ENCODE data around the gene ZBTB42.

The ZBTB42 gene

DNA sequence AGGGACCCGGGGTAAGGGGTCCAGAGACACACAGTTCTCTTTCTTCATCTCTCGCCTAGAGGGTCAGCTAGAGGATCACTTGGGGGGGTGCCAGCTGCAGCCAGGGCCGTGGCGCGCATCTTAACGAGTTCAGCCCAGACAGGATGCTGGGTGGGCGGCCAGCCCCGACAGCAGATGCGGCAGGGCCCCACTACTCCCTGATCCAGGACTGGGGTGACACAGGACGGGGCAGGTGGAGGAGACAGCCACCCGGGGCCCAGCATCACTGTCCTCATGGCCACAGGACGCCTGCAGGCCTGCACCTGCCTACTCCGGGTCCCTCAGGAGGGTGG lies 18.1 kb upstream of the ZBTB42 start:
- DNase-seq (ENCODE audit: low read depth) = no peak

DNA sequence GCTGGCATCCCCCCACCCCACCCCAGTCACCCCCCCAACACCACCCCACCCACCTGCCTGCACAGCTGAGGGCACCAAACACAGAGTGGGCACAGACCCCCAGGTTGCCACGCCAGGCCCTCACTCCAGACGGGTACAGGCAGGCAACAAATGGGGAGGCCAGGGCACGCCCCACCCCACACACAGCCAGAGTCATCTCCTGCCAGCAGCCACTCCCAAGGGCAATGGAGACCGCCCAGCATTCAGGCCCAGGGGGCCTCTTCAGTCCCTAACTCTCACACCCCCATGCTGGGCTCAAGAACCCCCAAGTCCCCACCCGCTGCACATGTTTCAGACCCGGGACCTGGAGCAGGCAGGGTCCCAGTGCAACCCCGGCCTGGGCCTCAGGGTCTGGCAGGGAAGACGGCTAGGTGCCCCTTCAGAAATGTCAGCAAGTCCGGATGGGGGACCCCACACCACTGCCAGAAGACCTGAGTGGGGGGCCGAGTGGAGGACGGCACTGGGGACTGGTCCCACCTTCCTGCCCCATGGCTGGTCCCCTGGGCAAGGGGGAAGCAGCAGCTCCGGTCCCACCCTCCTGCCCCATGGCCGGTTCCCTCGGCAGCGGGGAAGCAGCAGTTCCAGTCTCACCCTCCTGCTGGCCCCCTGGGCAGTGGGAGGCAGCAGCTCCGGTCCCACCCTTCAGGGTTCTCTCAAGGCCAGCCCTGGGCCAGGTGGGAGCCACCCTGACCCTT lies 17.2 kb upstream of the ZBTB42 start:
- no peak for DNase-seq (ENCODE audit: low read depth)

DNA sequence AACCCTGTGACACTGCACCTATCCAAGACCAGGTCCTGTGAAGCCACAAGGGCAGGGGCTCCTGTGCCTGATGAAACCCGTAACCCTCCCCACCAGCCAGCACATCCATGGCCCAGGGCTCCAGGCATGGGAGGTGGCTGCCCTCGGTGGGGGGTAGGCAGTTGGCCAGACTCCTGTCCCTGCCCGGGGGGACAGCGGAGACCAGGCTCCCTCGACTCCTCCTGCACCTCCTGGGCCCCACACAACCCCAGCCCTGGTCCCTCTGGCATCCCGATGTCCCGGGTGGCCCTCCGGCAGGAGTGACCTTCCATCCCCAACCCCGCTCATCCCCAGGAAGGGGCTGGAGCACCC lies 16.7 kb upstream of the ZBTB42 start:
- DNase-seq (ENCODE audit: low read depth) = no peak

DNA sequence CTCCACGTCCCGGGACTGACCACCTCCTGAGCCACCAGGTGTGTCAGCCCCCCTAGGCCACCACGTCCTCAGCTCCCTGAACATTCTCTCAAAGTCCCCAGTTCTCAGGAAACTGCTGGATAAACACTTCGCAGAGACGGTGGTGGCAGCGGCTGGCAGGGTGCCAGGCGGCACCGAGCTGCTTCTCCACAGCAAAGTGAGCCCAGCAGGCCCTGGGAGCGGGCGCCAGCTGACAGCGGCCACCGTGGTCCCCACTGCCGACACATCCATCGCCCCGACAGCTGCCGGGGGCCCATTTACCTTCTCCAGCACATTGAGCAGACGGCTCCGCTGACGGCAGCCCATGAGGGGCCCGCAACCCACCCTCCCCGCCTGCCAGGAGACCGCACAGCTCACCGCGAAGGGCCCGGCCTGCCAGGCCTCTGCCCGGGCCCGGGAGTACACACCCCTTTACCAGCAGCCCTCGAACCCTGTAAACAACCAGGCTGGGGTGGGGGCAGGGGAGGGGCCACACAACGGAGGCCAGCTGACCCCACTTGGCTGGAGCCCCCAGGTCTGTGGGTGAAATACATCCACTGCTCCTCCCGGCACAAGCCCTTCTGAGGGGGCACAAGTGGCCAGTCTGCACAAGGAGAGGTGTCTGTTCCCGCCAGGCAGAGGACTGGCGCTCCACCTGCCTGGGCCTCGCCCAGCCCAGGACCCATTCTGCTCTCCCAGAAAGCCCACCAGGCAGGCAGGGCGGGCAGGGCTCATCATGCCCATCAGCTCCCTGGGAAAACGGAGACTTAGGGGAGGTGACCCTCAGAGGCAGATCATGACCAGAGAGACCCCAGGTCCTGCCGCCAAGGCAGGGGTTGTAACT lies 15.8 kb upstream of the ZBTB42 start:
- DNase-seq (ENCODE audit: low read depth) = no peak

DNA sequence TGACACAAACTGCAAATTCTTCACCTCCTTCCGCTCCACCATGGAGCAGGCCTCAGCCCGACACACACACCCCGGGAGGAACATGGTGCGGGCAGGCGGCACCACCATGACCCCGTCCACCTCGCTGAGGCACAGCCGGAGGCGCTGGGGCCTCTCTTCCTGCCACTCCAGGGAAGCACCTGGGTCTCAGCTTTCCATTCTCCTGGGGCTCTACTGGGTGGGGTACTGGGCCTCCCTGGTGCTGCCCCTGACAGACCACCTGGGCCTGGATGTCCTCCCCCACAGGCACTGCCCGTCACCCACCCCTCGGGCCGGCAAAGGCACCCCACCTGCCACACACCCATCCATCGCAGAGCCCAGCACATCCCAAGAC lies 15.2 kb upstream of the ZBTB42 start:
- DNase-seq (ENCODE audit: low read depth) = no peak

DNA sequence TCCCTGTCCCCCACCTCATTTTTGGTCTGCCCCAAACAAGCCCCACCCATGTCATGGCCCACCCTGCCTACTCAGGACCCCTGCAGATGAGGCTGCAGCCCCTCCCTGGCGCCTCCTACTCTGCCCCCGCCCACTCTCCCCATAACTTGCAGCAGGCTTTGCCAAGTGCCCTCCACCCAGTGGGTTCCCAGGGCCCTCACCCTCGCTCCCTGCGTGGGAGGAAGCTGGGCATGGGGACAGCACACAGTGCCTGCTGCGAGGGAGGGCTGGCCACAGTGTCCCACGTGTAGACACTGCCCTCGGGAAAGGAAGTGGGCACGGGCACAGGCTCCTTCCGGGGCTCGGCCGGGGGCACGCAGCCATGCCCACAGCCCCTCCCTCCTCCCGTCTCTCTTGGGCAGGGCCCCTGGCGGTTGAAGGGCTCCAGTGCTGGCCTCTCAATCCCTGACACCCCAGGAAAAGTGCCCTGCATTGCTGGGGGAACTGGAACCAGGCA lies 14.8 kb upstream of the ZBTB42 start:
- no peak for DNase-seq (ENCODE audit: low read depth)

DNA sequence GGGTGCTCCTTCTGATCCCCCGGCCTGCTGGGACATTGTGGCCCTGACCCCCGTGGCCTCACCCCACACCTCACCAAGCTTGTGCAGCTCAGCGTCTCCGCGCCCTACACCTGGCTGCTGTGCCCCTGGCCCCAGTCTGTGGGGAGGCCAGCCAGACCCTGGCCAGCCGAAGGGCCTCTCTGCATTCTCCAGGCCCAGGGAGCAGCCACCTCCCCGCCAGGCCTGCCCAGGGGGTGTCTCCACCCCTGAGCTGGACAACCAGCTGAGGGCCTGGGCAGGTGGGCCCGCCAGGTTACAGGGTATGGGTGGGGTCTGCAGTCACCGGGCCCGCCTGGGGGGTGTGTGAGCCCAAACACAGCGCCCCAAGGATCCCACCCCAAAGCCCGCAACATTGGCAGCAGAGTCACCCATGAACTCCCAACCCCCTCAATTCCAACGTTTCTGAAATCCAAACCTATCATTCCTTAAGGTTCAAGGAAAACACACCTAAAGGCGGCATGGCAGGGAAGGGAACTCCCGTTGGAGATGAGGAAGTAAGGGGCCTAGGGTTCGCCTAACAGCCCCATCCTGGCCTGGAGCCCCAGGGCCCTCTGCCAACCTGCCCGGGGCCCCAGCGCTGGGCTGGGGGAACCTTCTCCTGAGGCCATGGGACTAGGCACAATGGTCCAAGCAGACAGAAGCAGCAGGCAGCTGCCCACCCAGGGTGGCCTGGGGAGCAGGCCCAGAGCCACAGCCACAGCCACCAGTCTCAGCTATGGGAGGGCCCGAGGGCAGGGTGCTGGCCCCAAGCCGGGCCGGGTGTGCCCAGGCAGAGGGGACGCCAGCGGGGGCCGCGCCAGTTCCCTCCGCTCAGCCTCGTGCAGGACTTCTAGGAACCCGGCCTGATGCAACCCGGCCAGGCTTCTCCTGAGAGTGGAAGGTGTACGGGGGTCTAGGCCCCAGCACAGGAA lies 13.9 kb upstream of the ZBTB42 start:
- no peak for DNase-seq (ENCODE audit: low read depth)

DNA sequence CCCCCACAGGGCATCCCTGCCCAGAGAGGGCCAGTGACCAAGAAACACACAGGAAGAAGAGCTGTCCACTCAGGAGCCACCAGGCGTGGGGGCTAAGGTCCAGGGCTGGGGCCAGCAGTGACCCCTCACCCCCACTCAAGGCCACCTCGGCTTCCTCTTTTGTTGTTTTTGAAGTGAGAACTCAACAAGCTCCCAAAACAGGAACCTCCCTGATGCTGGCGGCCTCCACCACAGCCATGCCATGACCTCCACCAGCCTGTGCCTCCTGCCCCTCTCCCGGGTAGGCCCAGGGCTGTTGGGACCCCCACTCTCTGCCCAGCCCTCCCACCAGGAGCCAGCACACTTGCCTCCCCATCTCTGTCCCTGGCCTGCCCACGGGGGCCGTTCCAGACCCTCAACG lies 13.2 kb upstream of the ZBTB42 start:
- DNase-seq (ENCODE audit: low read depth) = no peak

DNA sequence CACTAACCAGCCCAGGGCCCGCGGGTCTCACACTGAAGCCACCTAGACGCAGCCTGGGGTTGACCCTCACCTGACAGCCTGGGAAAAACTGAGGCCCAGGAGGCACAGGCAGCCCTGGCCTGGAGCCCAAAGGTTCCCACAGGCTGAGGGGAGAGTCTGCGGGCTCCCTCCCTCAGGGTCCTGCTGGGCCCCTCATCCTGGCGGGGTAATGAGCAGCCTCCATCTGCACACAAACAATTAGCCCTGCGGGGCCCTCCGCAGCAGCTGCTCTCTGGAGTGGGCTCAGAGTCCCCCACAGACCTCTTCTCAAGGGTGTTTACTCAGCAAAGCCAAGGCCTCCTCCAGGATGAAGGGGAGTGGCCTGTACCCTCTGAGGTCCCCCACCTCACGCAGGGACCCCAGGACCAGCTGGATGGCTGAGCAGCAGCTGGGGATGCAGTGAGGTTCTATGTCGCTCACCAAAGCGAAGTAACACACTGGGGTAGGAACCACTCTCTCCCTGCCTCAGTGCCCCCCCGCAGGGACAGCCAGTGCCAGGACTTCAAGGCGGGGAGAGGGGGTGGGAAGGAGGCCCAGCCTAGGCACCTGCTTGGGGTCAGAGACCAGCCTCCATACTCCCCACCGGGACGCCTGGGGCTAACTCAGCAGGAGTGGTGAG lies 12.6 kb upstream of the ZBTB42 start:
- no peak for DNase-seq (ENCODE audit: low read depth)

DNA sequence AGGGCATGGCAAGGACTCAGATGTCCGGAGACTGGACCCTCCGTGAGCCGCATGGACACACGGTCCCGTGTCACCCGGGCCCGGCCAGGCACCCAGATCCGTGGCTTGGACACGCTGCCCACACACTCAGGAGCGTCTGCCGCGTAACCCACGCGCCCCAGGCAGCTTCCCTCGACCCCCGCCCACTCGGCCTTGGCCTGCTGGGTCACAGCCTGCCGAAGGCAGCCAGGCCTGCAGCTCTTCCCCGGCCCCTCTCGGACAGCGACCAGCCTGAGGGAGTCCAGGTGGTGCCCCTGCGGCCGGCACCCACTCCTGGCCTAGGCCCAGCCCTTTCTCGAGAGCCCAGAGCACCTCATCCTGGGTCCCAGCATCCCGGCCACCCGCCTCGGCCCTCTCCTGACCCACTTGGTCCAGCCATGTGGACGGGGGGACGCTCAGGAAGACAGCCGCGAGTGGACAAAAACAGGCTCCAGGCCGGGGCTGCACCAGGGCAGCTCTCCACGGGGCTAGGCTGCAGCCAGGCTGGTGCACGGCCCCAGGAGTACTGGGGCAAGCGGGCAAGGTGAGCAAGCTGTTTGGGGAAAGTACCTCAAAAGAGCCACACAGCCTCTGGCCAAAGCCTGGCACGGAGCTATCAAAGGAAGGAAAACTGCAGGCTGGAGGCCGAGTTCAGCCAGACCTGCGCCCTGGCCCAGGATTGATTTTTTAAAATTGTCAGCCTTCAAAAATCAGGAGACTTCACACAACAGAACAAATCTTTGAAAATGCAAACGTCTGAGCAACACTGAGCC lies 11.8 kb upstream of the ZBTB42 start:
- DNase-seq (ENCODE audit: low read depth) = no peak

DNA sequence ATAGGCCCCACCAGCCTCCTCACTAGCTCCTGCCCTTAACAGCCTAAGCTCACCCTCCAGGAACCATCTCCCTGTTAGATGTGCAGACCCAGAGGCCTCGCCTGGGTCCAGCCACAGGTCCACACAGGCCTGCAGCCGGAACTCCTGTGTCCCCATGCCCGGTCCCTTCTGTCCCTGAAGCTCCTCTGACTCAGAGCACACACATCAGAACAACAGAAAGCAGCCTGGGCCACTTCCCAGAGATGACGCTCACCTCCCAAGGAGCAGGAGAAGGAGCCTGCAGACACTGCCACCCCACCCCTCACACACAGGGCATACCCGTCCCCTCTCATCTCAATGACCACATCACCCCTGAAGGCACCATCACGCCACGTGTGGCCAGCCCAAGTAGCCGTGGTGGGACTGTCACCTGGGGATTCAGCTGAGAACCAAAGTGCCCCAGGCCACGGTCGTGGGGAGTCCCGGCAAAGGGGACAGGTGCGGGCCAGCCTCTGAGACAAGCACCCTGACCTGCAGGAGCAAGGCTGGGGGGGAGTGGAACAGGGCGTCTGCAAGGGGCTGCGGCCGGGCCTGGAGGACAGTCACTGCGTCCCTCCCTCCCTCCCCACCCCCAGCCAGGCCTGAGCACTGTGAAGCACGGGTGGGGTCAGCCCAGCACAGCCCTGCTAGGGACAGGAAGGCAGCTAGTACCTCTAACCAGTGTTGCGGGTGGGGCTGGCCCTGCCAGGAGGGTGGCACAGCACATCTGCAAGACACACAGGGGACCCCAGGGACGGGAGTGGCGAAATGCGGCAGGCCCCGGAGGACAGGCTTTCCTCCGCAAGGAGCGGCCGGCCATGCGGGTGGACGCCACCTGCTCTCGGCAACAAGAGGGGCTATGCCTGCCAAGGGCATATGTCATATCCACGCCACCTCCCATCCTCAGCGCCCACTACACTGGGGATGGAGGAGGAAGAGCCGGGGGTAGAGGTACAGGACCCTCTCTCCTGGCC lies 10.9 kb upstream of the ZBTB42 start:
- DNase-seq (ENCODE audit: low read depth) = no peak

DNA sequence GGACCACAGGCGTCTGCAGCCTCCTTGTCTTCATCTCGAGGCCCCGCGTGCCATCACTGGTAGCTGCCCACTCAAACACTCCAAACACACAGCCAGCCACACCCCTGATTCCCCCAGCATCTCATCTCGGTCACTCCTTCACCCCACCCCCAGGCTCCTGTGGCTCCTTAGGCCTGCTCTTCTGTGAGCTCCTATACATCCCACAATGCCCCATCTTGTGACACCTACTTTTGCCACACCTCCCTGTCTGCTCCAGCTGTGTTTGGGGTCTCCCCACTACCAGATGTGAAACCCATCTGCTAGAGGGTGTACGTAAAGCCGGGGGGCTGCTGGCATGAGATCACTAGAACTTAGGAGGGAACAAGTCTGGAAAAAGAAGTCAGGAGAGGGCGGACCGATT lies 9.5 kb upstream of the ZBTB42 start:
- DNase-seq (ENCODE audit: low read depth) = no peak

DNA sequence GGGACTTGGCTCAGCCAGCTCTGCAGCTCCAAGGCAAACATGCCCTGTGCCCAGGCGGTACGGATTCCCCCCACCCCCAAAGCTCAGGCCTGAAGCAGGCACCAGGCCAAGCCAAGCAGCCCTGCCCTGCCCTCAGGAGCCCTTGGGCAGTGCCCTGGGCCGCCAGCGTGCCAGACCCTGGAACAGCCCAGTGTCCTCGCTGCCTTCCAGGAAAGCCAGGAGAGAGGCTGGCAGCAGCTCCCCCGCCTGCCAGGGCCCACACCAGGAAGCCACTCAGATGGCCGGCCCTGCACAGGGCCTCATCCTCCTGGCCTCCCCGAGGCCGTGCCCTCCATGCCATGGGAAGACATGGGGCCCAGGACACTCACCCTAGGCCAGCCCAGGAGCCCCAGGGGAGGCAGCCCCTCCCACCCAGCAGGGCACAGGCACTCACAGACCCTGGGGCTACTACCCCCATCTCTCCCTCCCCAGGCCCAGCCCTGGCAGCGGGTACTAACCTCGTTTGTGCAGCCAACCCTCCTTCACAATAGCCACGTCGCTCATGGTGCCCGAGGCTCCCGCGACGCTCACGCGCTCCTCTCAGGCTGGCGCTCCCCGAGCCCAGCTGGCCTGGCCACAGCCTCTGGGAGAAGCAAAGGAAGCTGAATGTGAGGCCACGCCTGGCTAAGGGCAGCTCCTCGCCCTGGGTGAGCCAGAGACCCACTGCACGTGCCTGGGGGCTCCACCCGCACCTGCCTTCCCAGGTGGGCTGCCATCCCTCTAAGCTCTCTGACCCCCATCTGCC lies 8.6 kb upstream of the ZBTB42 start:
- DNase-seq (ENCODE audit: low read depth) = no peak

DNA sequence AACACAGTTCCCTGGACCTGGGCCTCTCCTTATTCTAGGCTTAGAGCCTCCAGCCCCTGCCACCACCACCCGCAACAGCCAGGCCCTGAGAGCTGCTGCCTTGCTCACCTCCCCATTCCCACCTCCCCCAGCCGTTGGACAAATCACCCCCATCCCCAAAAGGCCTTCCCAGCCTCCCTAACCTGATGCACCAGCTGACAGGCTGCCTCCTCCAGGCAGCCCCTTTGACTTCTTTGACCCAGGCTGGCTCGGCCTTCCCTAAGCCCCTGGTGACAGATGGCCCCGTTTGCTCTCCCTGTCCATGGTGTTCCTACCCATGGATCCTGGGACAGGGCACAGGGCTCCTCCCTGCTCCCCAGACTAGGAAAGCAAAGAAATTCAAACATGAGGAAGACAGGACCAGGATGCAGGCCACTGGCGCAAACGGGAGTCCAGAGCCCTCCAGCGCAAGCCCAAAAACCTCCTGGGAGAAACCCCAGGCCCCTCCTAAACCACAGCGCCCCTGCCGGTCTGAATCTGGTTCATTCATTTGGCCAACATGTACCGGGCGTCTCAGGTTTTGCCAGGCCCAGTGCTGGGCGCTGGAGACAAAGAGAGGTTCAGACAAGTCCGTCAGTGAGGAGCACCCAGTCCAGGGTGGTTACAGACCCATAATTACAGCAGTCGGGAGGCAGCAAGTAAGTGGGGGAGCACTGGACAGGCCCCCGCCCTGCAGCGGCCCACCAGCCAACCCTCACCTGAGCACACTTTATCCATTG lies 7.8 kb upstream of the ZBTB42 start:
- no peak for DNase-seq (ENCODE audit: low read depth)

DNA sequence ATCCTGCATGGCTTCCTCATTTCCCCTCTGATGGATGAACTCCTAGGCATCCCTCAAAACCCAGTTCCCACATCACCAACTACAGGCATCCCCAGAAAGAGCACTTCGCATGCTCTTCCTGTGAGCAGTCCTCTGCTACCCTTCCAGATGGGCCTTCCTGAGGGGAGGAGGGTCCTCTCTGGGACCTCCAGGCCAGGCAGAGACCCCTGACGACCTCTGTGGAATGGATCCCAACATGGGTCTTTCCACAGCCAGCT lies 7.3 kb upstream of the ZBTB42 start:
- DNase-seq (ENCODE audit: low read depth) = no peak

DNA sequence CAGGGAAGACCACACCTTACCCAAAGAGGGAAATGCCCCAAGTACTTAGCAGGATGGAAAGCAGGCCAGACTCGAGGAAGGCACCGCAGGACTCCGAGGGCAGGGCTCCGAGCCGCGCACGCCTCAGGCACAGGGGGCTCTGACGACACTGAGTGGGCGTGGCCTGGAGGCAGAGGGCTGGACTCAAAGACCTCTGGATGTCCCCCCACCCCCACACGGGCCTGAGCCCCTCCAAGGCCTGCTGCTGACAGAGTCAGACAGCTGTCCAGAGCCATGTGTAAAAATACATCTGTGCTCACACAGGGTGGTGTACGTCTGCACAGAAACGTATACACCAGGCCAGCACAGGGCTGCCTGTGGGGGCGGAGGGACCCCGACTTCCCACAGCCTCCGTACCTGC lies 6.8 kb upstream of the ZBTB42 start:
- DNase-seq (ENCODE audit: low read depth) = no peak

DNA sequence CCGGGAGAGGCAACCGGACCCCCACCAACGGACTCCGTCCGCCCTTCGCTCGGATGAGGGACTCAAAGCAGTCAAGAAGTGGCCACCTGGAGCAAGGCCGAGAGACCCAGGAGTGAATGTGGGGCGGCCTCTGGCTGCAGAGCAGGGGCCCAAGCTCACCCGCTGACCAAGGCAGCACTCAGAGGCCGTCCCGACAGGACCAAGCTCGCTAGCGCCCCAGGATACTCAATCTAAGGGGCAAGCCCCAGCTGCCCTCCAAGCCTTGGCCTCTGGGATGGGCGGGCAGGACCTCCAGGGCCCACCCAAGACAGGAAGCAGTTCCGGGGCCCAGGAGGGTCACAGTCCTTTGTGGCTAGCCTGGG lies 6.3 kb upstream of the ZBTB42 start:
- no peak for DNase-seq (ENCODE audit: low read depth)

DNA sequence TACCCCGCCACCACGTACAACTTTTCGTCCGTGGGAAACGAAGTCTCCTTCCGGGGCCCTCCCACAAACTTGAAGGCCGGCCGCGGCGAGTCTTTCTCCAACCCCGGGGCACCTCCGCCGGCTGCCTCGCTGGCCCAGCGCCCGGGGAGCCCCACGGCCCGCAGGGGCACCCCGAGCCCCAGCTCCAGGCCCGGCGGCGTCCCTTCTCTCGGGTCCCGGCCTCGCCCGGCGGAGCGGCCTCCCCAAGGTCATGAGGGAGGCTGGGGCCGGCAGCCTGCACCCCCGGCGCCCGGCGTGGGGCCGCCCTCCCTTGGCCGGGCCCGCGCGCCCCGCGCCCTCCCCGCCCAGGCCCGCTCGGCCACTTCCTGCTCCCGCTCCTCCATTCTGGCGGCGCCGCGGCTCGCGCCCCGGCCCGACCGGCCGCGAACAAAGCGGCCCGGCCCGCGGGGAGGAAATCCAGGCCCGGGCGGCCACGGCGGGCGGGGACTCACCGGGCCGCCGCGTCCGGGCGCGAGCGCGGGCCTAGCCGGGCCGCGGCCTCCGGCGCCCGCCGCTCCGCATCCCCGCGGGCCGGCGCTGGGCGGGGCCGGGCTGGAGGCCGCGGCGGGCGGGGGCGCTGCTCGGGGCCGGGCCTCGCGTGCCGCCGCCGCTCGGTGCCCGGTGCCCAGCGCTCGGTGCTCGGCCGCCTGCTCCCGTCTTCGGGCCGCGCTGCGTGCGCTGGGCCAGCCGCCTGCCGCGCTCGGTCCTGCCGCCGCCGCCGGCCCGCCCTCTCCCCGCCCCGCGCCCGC lies 5.7 kb upstream of the ZBTB42 start, which contains the start of gene AKT1:
Gene AKT1, minus strand, starts transcription at position 756 of the 788 bp plus-strand sequence. CDS start 3,105 bp downstream, outside the sequence.
- DNase-seq (ENCODE audit: low read depth) = no peak
